ENCODE results near the gene ZNF423.

ZNF423 gene

DNA sequence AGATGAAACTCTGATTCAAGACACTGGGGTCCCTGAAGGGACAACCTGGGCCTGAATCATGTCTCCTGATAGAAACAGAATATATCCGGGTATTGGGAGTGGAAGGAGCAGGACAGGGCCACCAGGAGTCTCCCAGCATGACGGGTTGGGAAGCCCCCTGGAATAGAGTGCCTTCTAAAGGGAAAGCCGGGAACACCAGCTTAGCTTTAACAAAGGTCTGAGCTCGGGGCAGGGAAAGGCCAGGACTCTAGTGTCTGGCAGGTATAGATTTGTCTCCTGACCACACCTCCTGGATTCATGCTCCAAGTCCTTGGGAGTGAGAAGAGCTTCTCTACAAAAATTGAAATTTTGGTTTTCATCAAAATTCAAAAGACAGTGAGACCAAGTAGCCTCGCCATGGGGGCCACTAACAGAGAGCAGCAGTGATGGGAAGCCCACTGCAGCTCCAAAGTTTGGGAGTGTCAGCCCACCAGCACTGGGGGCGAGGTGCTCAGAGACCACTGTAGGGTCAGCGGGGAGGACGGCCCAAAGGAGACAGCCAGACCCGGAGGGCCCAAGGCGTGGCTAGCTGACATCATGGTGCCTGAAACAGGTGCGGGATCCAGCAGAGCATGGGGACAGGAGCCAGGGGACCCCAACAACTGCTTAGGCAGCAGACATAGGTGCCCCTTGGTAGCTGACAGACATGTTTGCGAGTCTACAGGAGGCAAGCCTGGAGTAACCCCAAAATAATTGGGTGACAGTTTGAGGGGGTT is 401.3 kb downstream of the ZNF423 start:
- in situ Hi-C loops (cut with MboI; ENCODE audit: low sequenced_read_pairs, unreplicated experiment), result no loop called here
- DNase-seq (ENCODE audit: low spot score), result no peak
- TF ChIP-seq, protein P1, sequence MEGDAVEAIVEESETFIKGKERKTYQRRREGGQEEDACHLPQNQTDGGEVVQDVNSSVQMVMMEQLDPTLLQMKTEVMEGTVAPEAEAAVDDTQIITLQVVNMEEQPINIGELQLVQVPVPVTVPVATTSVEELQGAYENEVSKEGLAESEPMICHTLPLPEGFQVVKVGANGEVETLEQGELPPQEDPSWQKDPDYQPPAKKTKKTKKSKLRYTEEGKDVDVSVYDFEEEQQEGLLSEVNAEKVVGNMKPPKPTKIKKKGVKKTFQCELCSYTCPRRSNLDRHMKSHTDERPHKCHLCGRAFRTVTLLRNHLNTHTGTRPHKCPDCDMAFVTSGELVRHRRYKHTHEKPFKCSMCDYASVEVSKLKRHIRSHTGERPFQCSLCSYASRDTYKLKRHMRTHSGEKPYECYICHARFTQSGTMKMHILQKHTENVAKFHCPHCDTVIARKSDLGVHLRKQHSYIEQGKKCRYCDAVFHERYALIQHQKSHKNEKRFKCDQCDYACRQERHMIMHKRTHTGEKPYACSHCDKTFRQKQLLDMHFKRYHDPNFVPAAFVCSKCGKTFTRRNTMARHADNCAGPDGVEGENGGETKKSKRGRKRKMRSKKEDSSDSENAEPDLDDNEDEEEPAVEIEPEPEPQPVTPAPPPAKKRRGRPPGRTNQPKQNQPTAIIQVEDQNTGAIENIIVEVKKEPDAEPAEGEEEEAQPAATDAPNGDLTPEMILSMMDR (IDR thresholded peaks at IDR 0.05; ENCODE audit: borderline replicate concordance, control extremely low read depth, extremely low read depth, insufficient read depth, missing control alignments), result no peak

DNA sequence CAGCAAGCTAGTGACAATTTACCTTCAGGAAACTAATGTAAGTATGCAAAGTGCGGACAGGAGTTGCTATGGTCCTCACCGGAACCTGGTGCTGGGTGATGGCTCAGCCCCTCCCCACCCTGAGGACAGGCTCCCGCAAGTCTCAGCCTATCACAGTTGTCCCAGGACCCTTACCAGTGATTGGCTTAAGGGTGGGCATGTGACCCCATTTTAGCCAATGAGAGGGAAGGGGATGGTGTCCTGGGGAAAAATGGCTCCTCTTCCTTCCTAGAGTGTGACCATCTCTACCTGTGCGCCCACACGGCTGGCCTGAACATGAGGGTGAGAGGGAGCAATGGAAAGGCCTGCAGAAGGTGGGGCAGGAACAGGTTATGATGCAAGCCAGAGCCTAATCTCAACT is 401.9 kb downstream of the ZNF423 start:
- TF ChIP-seq, protein P1 (IDR thresholded peaks at IDR 0.05; ENCODE audit: borderline replicate concordance, control extremely low read depth, extremely low read depth, insufficient read depth, missing control alignments), result no peak
- DNase-seq (ENCODE audit: low spot score), result no peak
- in situ Hi-C loops (cut with MboI; ENCODE audit: low sequenced_read_pairs, unreplicated experiment), result no loop called here

DNA sequence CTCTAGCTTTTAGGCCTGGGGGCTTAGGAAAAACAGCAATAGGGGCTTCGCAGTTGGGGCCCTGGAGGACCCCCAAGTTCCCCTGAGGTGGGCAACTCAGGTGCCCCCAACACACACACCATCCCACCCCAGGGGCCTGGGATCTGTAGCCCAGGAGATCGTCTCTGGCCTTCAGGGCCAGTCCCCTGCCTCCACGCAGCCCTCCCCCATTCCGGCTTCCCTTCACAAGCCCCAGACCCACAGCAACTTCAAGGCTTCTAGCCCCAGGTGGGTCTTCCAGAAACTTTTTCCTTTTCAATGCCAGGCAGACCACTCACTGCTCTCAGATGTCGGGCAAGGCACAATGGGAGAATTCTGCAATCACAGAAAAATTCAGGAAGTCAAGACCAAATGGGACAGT is 402.9 kb downstream of the ZNF423 start:
- no peak for DNase-seq (ENCODE audit: low spot score)
- in situ Hi-C loops (cut with MboI; ENCODE audit: low sequenced_read_pairs, unreplicated experiment), result no loop called here
- TF ChIP-seq, protein P1 (IDR thresholded peaks at IDR 0.05; ENCODE audit: borderline replicate concordance, control extremely low read depth, extremely low read depth, insufficient read depth, missing control alignments), result no peak

DNA sequence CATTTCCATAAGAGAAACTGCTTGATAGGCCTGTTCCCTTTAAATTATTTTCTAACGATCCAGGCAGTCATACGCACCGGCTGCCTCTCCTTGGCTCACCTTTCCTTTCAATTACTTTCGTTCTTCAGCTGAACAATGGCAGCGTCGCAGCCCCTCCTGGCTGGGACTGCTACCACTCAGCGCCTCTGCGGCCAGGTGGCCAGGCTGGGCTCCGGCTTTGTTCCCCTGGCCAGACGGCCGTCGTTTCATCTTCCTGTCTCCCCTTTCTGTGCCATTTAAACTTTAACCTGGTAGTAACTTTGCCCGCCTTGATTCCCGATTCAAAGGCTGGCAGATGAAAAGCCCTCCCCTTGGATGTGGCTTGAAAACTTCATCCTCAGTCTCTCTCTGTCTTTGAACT is 403.3 kb downstream of the ZNF423 start:
- TF ChIP-seq, protein P1 (IDR thresholded peaks at IDR 0.05; ENCODE audit: borderline replicate concordance, control extremely low read depth, extremely low read depth, insufficient read depth, missing control alignments), result no peak
- in situ Hi-C loops (cut with MboI; ENCODE audit: low sequenced_read_pairs, unreplicated experiment), result no loop called here
- no peak for DNase-seq (ENCODE audit: low spot score)

DNA sequence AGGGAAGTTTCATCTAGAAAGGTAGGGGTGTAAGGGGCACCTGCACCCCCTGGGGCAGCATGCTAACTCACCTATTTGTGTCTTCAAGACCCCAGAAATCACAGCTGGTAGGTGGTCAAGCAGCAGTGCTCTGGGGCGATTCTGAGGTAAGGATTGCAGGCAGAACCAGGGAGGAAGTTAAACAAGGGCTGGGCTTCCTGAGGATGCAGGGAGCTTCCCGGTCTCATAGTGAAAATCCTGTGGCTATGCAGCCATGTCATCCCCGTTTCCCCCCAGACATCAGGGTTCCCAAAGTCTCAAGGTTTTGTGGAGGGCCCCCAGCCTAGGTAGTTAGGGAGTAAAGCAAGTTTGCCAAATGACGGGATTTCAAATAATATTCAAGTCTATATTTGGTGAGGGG is 403.8 kb downstream of the ZNF423 start:
- in situ Hi-C loops (cut with MboI; ENCODE audit: low sequenced_read_pairs, unreplicated experiment), result no loop called here
- DNase-seq (ENCODE audit: low spot score), result no peak
- TF ChIP-seq, protein P1 (IDR thresholded peaks at IDR 0.05; ENCODE audit: borderline replicate concordance, control extremely low read depth, extremely low read depth, insufficient read depth, missing control alignments), result no peak

DNA sequence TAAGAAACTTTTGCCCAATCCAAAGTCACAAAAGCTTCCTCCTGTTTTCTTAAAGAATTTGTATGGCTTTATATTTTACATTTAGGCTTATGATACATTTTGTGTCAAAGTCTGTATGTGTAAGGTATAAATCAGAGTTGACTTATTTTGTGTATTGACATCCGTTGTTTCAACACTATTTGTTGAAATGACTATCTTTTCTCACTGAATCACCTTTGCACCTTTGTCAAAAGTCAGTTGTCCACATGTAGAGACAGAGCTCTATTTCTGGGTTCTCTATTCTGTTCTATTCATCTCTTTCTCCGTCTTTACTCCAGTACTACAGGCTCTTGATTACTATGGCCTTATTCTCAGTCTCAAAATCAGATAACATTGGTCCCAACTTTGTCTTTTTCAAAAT is 409.1 kb downstream of the ZNF423 start:
- in situ Hi-C loops (cut with MboI; ENCODE audit: low sequenced_read_pairs, unreplicated experiment), result no loop called here
- DNase-seq (ENCODE audit: low spot score), result no peak
- TF ChIP-seq, protein P1 (IDR thresholded peaks at IDR 0.05; ENCODE audit: borderline replicate concordance, control extremely low read depth, extremely low read depth, insufficient read depth, missing control alignments), result no peak
